Esophagus muscularis mucosa (tissue), 4 donors: ENCODE measurements around the gene NFATC1. TPM values are rescaled to one million over a fixed set of nuclear protein-coding genes. Genes with fewer than 3 reads are reported as not detected.

Experiments
- DNase-seq: peaks from one replicate; pipeline ENCODE4 v3.0.0-alpha.2; 2017; ENCODE audit errors: extremely low spot score
- H3K27ac ChIP-seq, 4 donors: fragments of 200-600 bp; sonication (generic); replicated peaks in 1 of 4; 1 replicate in 3 of 4; 2 replicates in 1 of 4; pipeline ENCODE4 v1.5.1; 2016 to 2019; ENCODE audit warnings: mild to moderate bottlenecking in 1 of 4
- H3K27me3 ChIP-seq, 4 donors: fragments of 200-600 bp; sonication (generic); one replicate each; pipeline versions ENCODE4 v1.5.1 to v1.6.0; 2016 to 2019
- H3K36me3 ChIP-seq, 4 donors: fragments of 200-600 bp; sonication (generic); one replicate each; pipeline ENCODE4 v1.5.1; 2016 to 2019
- H3K4me1 ChIP-seq, 4 donors: fragments of 200-600 bp; sonication (generic); one replicate each; pipeline ENCODE4 v1.5.1; 2016 to 2019
- H3K4me3 ChIP-seq, 4 donors: fragments of 200-600 bp; sonication (generic); 1 replicate in 2 of 4; 2 replicates in 2 of 4; pipeline ENCODE4 v1.5.1; 2016 to 2019; ENCODE audit warnings: mild to moderate bottlenecking in 4 of 4, moderate library complexity in 1 of 4
- H3K9me3 ChIP-seq, 4 donors: fragments of 200-600 bp; sonication (generic); 1 replicate in 3 of 4; 2 replicates in 1 of 4; pipeline ENCODE4 v1.5.1; 2016 to 2019
- EP300 ChIP-seq: sonication (generic); formaldehyde crosslinking; IDR thresholded peaks from one replicate; pipeline ENCODE4 v1.6.1; 2017; ENCODE audit warnings: antibody characterized with exemption
- POLR2A ChIP-seq: fragments of 450-650 bp; IDR thresholded peaks from one replicate; pipeline ENCODE4 v1.6.1; 2017; ENCODE audit warnings: antibody characterized with exemption, moderate library complexity, mild to moderate bottlenecking, low read depth
- POLR2AphosphoS5 ChIP-seq, 2 donors: sonication (generic); formaldehyde crosslinking; IDR thresholded peaks; one replicate each; pipeline ENCODE4 v1.6.1; 2017; ENCODE audit warnings: antibody characterized with exemption in 2 of 2
- WGBS: methylation state at CpG from one replicate; pipeline ENCODE4 v1.1.5; 2018; 5-methylcytosine and 5-hydroxymethylcytosine counted together
- intact Hi-C: fragments of 100-400 bp; cut with DNase I; formaldehyde crosslinking; loops from one replicate; pipeline ENCODE4 v1.15.1; 2023
- total RNA-seq, 4 donors: library from RNA; depleted of rRNA; stranded (reverse); fragments of >200 nt; gene quantifications; one replicate each; pipeline versions ENCODE4 v1.1.0 to v1.2.1, GENCODE V29; 2016
- TF ChIP-seq, protein P1 (sequence below), 3 experiments: fragments of 200-600 bp in 2 of 3; fragments of 450-650 bp in 1 of 3; sonication (generic) in 2 of 3; IDR thresholded peaks; one replicate each; pipeline ENCODE4 v1.5.1; 2017 to 2019; ENCODE audit warnings: antibody characterized with exemption in 3 of 3, mild to moderate bottlenecking in 2 of 3, moderate library complexity in 1 of 3

Gene NFATC1
- total RNA-seq, 4 donors from 2014 or later, result 15.0 to 22.0 (median 17.8) TPM

DNA sequence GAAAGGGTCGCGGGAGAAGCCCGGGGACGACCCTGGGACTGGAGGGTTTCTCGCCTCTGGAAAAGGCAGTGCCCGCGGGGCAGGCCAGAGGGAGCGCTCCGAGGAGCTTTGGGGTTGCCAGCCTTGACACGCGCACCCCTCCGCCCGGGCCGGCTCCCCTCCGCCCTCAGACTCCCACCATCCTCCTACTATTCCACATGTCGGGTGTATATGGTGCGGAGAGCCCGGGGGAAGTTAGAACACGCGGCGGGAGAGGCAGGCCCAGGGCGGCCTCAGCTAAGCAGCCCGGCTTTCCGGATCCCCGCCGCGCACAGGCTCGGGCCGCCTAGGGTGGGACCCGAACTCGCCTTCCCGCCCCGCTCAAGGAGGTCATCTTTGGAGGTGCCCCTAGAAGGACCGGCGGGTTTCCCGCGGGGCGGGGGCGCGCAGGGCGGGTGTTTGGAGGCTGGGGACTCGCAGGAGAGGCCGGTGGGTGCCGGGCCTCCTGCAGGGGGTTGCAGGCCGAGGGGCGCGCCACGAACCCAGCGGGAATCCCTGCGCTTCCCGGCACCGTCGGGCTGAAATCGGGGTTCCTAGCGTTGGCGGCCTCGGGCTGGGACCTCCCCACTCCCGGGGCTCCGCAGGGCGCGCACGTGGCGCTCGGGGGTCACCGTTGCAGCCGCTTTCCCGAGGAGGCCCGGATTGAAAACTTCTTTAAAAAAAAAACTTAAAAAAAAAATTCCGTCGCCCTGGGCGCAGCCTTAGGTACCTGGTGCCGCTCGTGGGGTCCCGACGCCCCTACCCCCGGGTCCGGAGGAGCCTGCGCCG is 3.7 kb downstream of the NFATC1 start:
- Histone ChIP-seq H3K4me1 (peaks cover 58 to 90% (median 83%) of the 10 kb centered on the region in 4 donors), H3K36me3 (no peaks in the 10 kb centered on the region), H3K4me3 (peak overlapping the region; percentile 83 to 96 (median 88)), H3K27ac (peak overlapping the region; percentile 85 to 91 (median 91)), H3K9me3 (no peaks in the 10 kb centered on the region), H3K27me3 (peaks cover 0 to 5% (median 0%) of the 10 kb centered on the region in 4 donors)
- DNase-seq, result no peak
- WGBS, result 48% methylated on average over 15 of the region's 79 CpGs
- TF ChIP-seq EP300, result no peak
- no peak for TF ChIP-seq POLR2A
- TF ChIP-seq, protein P1, sequence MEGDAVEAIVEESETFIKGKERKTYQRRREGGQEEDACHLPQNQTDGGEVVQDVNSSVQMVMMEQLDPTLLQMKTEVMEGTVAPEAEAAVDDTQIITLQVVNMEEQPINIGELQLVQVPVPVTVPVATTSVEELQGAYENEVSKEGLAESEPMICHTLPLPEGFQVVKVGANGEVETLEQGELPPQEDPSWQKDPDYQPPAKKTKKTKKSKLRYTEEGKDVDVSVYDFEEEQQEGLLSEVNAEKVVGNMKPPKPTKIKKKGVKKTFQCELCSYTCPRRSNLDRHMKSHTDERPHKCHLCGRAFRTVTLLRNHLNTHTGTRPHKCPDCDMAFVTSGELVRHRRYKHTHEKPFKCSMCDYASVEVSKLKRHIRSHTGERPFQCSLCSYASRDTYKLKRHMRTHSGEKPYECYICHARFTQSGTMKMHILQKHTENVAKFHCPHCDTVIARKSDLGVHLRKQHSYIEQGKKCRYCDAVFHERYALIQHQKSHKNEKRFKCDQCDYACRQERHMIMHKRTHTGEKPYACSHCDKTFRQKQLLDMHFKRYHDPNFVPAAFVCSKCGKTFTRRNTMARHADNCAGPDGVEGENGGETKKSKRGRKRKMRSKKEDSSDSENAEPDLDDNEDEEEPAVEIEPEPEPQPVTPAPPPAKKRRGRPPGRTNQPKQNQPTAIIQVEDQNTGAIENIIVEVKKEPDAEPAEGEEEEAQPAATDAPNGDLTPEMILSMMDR (IDR thresholded peaks at IDR 0.05), result no peak
- intact Hi-C loops, result loop anchor here (5.0 kb wide), 2 partner anchors 58 to 108 kb away; no protein-coding TSS in a partner anchor

DNA sequence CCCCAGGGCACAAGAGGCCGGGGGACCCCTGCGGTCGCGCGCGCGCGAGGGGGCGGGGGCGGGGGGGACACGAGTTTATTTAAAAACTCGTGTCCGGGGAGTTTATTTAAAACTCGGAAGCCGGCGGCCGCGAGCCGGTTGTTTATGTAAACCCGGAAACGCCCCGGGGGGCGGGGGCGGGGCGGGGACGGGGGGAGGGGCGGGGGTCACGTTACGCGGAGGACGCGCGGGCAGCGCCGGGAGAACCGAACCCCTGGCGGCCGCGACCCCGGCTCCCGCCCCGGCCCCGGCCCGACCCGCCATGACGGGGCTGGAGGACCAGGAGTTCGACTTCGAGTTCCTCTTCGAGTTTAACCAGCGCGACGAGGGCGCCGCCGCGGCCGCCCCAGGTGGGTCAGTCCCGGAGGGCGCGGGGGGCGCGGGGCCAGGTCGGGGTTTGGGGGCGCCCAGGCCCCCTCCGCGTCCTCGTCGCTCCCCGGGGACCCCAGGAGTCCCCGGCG is 4.4 kb downstream of the NFATC1 start:
- H3K27ac ChIP-seq, result peak overlapping the region; percentile 85 to 91 (median 91)
- 0% methylated on average over 4 of the region's 71 CpGs for WGBS
- H3K4me1 ChIP-seq, result peaks cover 58 to 90% (median 83%) of the 10 kb centered on the region in 4 donors
- H3K27me3 ChIP-seq, result no peaks in the 10 kb centered on the region
- TF ChIP-seq, protein P1 (IDR thresholded peaks at IDR 0.05), result no peak
- TF ChIP-seq EP300 (no peak), POLR2A (no peak), POLR2AphosphoS5 (IDR thresholded peaks at IDR 0.05) (no peak)
- no peaks in the 10 kb centered on the region for H3K9me3 ChIP-seq
- DNase-seq, result no peak
- H3K36me3 ChIP-seq, result no peaks in the 10 kb centered on the region
- peak overlapping the region; percentile 83 to 96 (median 88) for H3K4me3 ChIP-seq
- intact Hi-C loops, result no loop called here

DNA sequence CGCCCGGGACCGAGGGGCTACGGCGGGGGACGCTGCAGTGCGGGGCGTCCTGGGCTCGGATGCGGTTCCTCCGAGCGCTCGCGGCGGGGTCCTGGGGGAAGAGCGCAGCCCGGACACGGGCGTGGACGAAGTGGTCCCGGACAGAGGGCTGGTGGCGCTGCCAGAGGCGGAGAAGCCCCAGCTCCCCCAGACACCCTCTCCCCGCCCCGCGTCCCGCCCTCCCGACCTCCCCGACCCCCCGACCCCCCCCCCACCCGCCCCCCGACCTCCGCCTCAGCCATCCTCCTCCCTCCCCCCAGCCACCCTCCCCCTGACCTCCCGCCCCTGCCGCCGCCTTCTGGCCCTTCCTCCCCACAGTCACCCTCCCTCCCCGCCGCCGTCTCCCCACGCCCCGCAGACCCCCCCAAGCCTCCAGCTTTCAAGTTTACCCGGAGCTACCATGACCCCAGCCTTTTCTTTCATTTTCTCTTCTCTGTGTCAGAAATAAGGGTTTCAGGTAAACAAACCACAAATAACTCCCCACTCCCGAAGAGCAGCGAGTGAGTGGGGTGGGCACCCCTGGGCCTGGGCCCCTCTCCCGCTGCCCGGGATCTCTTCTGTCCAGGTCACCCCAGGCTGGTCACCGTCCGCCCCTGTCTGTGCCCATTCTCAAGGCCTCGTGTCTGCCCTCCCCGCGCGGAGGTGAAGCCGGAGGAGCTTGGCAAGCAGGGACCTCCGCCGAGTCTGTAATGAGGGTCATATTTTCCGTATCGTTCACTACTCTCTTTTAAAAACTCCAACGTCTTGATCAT is 5.1 kb downstream of the NFATC1 start:
- H3K27me3 ChIP-seq, result no peaks in the 10 kb centered on the region
- no peak for DNase-seq
- H3K4me3 ChIP-seq, result peak overlapping the region; percentile 83 to 96 (median 88)
- 59% methylated on average over 19 of the region's 58 CpGs for WGBS
- no peaks in the 10 kb centered on the region for H3K36me3 ChIP-seq
- H3K9me3 ChIP-seq, result no peaks in the 10 kb centered on the region
- H3K4me1 ChIP-seq, result peaks cover 61 to 95% (median 87%) of the 10 kb centered on the region in 4 donors
- intact Hi-C loops, result no loop called here
- no peak for TF ChIP-seq EP300
- TF ChIP-seq POLR2A, result no peak
- TF ChIP-seq, protein P1 (IDR thresholded peaks at IDR 0.05), result no peak
- no peak for TF ChIP-seq POLR2AphosphoS5 (IDR thresholded peaks at IDR 0.05)
- peak overlapping the region; percentile 85 to 91 (median 91) for H3K27ac ChIP-seq

DNA sequence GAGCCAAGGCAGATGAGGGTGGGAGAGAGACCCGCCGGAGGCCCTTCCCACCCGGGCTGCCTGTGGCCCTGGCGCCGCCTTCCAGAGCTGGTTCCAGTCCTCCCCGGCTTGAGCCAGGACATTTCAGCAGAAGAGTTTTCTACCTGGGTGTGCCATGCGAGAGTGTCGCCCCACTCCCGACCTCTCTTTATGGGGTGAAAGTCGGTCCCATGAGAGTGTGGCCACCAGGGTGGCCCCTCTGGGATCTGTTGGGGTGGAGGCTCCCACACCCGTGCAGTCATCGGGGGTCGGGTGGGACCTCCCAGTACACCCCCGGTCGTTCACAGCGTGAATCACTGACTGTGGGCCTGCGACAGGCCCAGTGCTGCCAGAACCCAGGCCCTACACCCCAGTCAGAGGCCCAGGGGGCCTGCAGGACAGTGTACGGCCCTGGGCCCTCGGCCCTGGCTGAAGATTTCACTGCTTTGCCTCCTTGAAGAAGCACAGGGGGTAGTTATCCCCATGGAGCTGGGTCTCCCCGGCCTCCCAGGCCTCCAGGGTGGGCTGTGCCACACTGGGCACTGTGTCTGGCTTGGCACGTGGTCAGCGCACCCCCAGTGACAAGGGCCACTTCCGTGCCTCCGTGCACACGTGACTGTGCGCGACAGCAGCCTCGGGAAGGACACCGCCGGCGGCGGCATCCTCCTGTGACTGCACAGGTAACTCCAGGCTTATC is 5.9 kb downstream of the NFATC1 start:
- H3K4me3 ChIP-seq, result peak overlapping the region in 1 of 4 donors; percentile 83
- no peak for DNase-seq
- no peaks in the 10 kb centered on the region for H3K9me3 ChIP-seq
- TF ChIP-seq EP300, result no peak
- no peak for TF ChIP-seq POLR2A
- TF ChIP-seq POLR2AphosphoS5 (IDR thresholded peaks at IDR 0.05), result no peak
- TF ChIP-seq, protein P1 (IDR thresholded peaks at IDR 0.05), result no peak
- H3K4me1 ChIP-seq, result peaks cover 58 to 96% (median 93%) of the 10 kb centered on the region in 4 donors
- H3K27me3 ChIP-seq, result no peaks in the 10 kb centered on the region
- intact Hi-C loops, result no loop called here
- no peaks in the 10 kb centered on the region for H3K36me3 ChIP-seq
- 89% methylated on average over 17 of the region's 32 CpGs for WGBS
- H3K27ac ChIP-seq, result peak overlapping the region; percentile 85 to 91 (median 91)
